OCI-LY3 (cell line): Measurements from ENCODE around the gene EPHB2.

Source experiments
- H2AFZ ChIP-seq: fragments of 200-600, 300-600 bp; shearing (Covaris generic); 2 replicates; pipeline ENCODE4 v1.6.0; 2014; ENCODE audit warnings: antibody characterized with exemption, low read depth, low read length
- H3K27ac ChIP-seq: fragments of 200-600, 300-600 bp; sonication (generic); 2 replicates; pipeline ENCODE4 v1.5.1; 2014; ENCODE audit warnings: mild to moderate bottlenecking, low read length, moderate library complexity, mixed read lengths
- H3K27me3 ChIP-seq: fragments of 200-600, 300-600 bp; sonication (generic); 2 replicates; pipeline ENCODE4 v1.6.1; 2014; ENCODE audit warnings: low read depth, low read length, mixed read lengths
- H3K36me3 ChIP-seq: fragments of 200-600, 300-600 bp; sonication (generic); replicated peaks from 2 replicates; pipeline ENCODE3; 2014; ENCODE audit warnings: low read depth, low read length, mixed read lengths
- H3K4me1 ChIP-seq: fragments of 300-600, 200-600 bp; sonication (generic); 2 replicates; pipeline ENCODE4 v1.6.1; 2014; ENCODE audit warnings: low read length, mixed read lengths
- H3K4me2 ChIP-seq: fragments of 200-600, 300-600 bp; sonication (generic); 2 replicates; pipeline ENCODE4 v1.6.1; 2014; ENCODE audit warnings: low read length, mixed read lengths
- H3K4me3 ChIP-seq: fragments of 300-600, 200-600 bp; sonication (generic); 2 replicates; pipeline ENCODE4 v1.5.1; 2014; ENCODE audit warnings: antibody characterized with exemption, mild to moderate bottlenecking, low read length, moderate library complexity
- H3K79me2 ChIP-seq: fragments of 300-600, 200-600 bp; shearing (Covaris generic); 2 replicates; pipeline ENCODE4 v1.6.1; 2014; ENCODE audit warnings: mild to moderate bottlenecking, low read length, mixed read lengths
- H3K9ac ChIP-seq: fragments of 300-600, 200-600 bp; shearing (Covaris generic); 2 replicates; pipeline ENCODE4 v1.6.0; 2014; ENCODE audit warnings: mild to moderate bottlenecking, low read length, moderate library complexity
- H3K9me3 ChIP-seq: fragments of 200-600, 300-600 bp; shearing (Covaris generic); 2 replicates; pipeline ENCODE4 v1.6.1; 2014; ENCODE audit warnings: low read length, mixed read lengths; ENCODE audit not compliant: insufficient read depth
- H4K20me1 ChIP-seq: fragments of 200-600, 300-600 bp; sonication (generic); 2 replicates; pipeline ENCODE4 v1.6.1; 2016; ENCODE audit warnings: low read length, mixed read lengths; ENCODE audit not compliant: insufficient read depth
- EZH2phosphoT487 ChIP-seq: fragments of 200-600 bp; shearing (Covaris generic); IDR thresholded peaks from 2 replicates; pipeline ENCODE4 v1.6.1; 2018; ENCODE audit warnings: antibody characterized with exemption, mixed run types, low read depth
- TF ChIP-seq, protein P1 (sequence below): fragments of 200-600, 300-600 bp; sonication (generic); IDR thresholded peaks from 2 replicates; pipeline ENCODE4 v1.5.1; 2014; ENCODE audit warnings: antibody characterized with exemption, low read length, low read depth

The EPHB2 gene

DNA sequence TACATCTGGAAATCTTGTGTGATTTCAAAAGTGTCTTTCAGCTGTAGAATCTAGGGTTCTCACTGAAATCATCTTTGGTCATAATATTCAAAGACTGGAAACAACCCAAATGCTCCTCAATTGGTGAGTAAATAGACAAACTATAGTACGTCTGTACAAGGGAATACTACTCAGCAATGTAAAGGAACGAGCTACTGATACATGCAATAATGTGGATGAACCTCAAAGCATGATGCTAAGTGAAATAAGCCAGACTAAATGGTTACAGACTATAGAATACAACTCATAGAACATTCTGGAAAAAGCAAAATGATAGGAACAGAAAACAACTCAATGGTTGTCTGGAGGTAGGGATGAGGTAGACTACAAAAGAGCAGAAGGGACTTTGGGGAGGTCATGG lies 259.5 kb downstream of the EPHB2 start:
- Histone ChIP-seq H3K36me3 (no peaks in the 10 kb centered on the region), H3K9me3 (no peaks in the 10 kb centered on the region), H3K4me1 (peaks cover 7% of the 10 kb centered on the region; the same call in 1 of the 2 replicates), H3K4me3 (no peak overlapping the region), H3K27me3 (peaks cover 18% of the 10 kb centered on the region; the same call in 1 of the 2 replicates), H3K9ac (no peak overlapping the region), H3K27ac (no peak overlapping the region), H3K79me2 (no peaks in the 10 kb centered on the region), H4K20me1 (no peaks in the 10 kb centered on the region), H2AFZ (no peak overlapping the region), H3K4me2 (no peak overlapping the region)
- no peak for TF ChIP-seq EZH2phosphoT487
- TF ChIP-seq, protein P1, sequence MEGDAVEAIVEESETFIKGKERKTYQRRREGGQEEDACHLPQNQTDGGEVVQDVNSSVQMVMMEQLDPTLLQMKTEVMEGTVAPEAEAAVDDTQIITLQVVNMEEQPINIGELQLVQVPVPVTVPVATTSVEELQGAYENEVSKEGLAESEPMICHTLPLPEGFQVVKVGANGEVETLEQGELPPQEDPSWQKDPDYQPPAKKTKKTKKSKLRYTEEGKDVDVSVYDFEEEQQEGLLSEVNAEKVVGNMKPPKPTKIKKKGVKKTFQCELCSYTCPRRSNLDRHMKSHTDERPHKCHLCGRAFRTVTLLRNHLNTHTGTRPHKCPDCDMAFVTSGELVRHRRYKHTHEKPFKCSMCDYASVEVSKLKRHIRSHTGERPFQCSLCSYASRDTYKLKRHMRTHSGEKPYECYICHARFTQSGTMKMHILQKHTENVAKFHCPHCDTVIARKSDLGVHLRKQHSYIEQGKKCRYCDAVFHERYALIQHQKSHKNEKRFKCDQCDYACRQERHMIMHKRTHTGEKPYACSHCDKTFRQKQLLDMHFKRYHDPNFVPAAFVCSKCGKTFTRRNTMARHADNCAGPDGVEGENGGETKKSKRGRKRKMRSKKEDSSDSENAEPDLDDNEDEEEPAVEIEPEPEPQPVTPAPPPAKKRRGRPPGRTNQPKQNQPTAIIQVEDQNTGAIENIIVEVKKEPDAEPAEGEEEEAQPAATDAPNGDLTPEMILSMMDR = no peak
